T-helper 22 cell (primary cell): Measurements from ENCODE around the gene TDRKH.
A peak's percentile ranks its signal among the peaks of the same experiment; 100 is the strongest.
"Not testable (repeated sequence)": the region's sequence is repeated elsewhere in the genome, so short reads cannot be mapped to it uniquely, and the experiment has no call there.

Experiments
- DNase-seq: peaks from one replicate; pipeline ENCODE4 v3.0.0-alpha.2; 2020; ENCODE audit warnings: low read depth

The TDRKH gene

DNA sequence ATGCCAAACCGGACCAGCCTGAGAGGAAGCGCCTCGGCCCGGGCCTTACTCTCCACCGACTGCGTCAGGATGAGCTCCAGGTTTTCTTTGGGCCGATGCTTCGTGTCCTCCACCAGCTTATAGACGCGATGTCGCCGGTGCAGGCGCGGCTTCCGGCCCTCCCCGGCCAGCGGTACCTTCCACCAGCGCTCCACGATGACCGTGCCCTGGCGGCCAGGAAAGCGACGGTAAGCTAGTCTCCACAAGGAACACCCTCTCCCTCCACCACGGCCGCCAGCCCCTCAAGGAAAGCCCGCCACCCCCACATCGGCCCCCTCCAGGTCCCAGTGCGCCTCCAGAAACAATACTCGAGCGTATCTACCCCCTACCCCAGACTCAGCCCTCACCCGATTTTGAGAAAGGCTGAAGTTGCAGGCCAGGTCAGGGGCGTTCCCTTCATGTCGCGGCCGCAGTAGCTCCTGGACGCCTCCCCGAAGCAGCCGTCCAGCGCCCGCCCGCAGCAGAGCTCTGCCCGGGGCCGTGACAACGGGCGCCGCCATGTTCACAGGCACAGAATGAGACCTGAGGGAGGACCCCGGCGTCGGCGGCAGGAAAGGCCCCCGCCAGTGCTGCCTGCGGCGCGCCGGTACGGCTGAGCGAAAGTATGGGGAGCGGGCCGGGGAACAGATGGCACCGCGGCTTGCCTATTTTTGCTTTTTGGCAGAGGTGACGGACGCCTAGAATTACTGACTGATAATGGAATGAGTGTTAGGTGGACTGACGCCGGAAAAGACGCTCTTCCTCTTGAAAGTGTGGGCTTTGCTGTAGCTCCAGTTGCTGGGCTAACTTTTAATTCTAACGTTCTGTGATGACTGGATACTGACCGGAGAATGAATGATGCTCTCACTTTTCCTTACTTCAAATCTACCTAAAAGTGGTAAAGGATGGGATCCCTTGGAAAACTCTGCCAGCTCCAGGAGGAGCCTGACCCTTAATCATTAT, 27.1 kb downstream of the TDRKH start, which contains the start of gene MRPL9:
Gene MRPL9 (minus strand): TSS at position 556 of the 981 bp plus-strand sequence. CDS start 17 bp downstream, at position 539.
- peak; percentile 67 for DNase-seq

- DNase-seq = no peak
These were observed 29.5 kb downstream of the TDRKH start for GRCh38 chr1:151760597-151761385.

DNA sequence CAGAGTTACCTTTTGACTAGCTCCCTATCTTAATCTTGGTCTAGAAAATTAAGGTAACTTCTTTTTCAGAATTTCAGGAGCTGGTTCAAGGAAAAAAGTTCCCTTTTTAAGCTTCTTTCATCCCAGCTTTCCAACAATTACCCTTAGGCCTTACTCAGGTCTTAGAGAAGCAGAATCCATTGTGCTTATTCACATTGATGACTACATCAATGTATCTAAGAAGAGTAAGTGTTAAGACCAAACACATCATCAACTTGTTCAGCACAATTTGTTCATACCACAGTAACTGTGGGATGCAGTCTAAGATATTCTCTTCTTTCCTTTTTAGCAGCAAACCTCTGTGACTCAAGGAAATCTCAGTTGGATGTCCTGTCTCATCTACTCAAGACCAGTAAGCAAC, 31.1 kb downstream of the TDRKH start:
- no peak for DNase-seq

DNA sequence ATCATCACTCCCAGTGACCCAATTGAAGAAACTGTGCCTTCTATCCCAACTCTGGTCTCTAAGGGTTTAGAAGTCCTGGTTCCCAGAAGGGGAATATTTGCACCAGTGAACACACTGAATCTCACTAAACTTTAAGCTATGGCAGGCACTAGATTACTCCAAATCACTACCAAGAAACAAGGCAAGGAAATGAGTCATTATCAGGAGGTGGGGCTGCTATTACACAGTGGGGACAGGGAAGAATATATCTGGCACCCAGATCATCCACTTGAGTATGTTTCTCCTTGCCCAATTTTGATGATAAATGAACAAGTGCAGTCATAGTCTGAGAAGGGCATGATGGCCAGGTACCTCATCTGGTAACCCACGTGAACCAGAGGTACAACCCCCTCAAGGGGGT, 34.0 kb downstream of the TDRKH start:
- DNase-seq = no peak

GRCh38 chr1:151741516-151741915, 48.8 kb downstream of the TDRKH start:
- DNase-seq = no peak

GRCh38 chr1:151739590-151740355, 50.5 kb downstream of the TDRKH start:
- DNase-seq = no peak

DNA sequence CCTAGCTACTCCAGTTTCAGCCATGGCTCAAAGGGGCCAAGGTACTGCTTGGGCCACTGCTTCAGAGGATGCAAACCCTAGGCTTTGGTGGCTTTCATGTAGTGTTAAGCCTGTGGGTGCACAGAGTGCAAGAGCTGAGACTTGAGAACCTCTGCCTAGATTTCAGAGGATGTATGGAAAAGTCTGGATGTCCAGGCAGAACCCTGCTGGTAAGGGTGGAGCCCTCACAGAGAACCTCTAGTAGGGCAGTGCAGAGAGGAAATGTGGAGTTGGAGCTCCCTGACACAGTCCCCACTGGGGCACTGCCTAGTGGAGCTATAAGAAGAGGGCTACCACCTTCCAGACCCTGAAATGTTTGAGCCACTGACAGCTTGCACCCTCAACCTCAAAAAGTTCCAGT, 52.8 kb downstream of the TDRKH start:
- DNase-seq = no peak

- DNase-seq = no peak
These were observed 53.3 kb downstream of the TDRKH start for GRCh38 chr1:151737026-151737425.

DNA sequence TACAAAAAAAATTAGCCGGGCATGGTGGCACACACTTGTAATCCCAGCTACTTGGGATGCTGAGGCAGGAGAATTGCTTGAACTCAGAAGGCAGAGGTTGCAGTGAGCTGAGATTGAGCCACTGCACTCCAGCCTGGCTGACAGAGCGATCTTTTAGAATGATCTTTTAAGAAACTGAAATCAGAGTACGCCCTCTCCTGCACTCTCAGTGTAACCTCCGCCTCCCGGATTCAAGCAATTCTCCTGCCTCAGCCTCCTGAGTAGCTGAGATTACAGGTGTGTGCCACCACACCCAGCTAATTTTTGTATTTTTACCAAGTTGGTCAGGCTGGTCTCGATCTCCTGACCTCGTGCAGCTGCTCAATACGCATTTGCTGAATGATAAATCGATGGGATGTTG, 56.3 kb downstream of the TDRKH start:
- not testable (repeated sequence) for DNase-seq

- no peak for DNase-seq
These were observed 57.2 kb downstream of the TDRKH start for GRCh38 chr1:151733126-151733525.

GRCh38 chr1:151729966-151730291, 60.4 kb downstream of the TDRKH start:
- DNase-seq = no peak

DNA sequence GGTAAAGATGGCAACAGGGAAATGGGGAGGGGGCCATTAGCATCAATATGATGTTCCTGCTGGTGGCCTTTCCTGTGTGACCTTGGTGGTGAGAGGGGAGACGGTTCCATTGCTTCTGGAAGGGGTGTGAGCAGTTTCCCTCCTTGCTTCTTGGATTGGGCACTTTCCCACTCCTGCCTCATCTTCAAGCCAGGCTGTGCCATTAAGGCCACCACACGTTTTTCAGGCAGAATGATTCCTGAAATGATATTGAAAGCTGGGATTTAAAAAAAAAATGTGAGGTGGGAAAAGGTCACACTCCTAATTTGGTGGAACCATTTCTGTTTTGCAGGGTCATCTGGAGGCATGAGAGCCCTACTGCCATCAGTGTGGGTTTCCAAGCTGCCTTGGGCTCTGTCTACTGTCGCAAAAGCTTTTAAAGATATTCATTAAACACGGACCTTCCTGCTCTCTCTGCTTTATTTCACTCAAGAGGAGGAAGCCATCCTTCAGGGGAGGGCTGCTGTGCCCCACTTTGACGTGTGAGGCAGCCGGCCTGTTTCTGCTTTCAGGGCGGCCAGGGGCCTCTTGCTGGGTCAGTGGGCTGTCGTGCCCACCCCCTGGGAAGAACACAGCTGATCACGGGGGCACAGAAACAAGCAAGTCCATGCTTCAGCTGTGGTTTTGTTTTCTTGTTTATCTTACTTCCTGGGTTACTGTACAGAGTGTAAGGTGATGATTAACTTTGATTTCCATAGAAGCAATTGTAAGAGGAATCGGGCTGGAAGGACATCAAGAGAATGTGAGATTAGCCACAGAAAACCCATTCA, 60.9 kb downstream of the TDRKH start:
- DNase-seq = no peak

DNA sequence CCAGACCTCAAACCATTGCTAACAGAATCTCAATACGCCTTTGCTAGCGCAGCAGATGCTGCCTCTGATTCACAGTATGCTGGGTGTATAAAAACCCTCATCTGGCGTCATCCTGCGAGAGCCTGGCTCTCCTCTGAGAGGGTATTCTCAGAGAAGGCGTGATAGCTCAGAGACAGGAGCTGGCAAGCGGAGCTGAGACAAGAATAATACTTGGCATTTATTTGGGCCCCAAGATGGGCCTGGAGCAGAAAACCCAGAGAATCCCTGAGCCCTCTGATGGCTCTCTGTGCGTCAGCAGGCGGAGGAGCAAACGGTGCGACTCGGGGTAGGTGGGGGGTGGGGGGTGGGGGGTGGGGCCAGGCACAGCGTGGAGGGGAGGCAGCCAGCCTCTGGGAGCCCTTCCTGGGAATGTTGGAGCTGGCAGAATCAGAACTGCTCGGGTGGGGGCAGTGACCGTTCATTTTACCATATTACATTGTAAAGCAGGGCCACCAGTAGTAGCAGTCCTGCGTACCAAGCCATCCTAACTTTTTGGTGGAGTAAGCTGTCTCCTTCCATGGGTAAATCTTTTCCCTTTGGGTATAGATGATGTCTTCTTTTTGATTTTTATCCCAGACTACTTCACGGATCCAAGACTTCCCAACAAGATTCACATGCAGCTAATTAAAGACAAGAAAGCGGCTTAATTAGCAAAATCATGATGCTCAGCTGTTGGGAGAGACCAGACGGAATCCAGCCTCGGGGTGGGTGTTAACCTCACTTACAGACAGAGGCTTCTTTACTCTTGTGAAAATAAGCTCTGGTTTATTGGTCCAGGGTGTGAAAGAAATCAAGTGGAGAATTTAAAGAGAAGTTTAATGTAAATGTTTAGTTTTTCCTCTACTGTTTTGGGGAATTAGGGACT, 61.9 kb downstream of the TDRKH start:
- DNase-seq = no peak

GRCh38 chr1:151723726-151724370, 66.5 kb downstream of the TDRKH start:
- DNase-seq = no peak
